ACC112 (cell line): ENCODE measurements around the gene PCSK7.

Experiments
- H2AFZ ChIP-seq: fragments of 200-600 bp; sonication (generic); one replicate; pipeline ENCODE4 v1.6.0; 2017; ENCODE audit warnings: antibody characterized with exemption, low read length; ENCODE audit not compliant: unreplicated experiment
- H3K27ac ChIP-seq: fragments of 200-600 bp; sonication (generic); 2 replicates; pipeline ENCODE4 v1.5.1; 2014; ENCODE audit warnings: low read depth, mild to moderate bottlenecking, antibody characterized with exemption, low read length, moderate library complexity
- H3K27me3 ChIP-seq: fragments of 200-600 bp; sonication (generic); 2 replicates; pipeline ENCODE4 v1.6.1; 2014; ENCODE audit warnings: mild to moderate bottlenecking, antibody characterized with exemption, low read length, moderate library complexity, mixed read lengths; ENCODE audit not compliant: insufficient read depth
- H3K36me3 ChIP-seq: fragments of 200-600 bp; sonication (generic); 2 replicates; pipeline ENCODE4 v1.6.1; 2016; ENCODE audit warnings: mild to moderate bottlenecking, antibody characterized with exemption, low read length, moderate library complexity, mixed read lengths; ENCODE audit not compliant: insufficient read depth
- H3K4me1 ChIP-seq: fragments of 200-600 bp; sonication (generic); one replicate; pipeline ENCODE4 v1.6.1; 2016; ENCODE audit warnings: low read length, mixed read lengths; ENCODE audit not compliant: insufficient read depth, unreplicated experiment, control insufficient read depth
- H3K4me3 ChIP-seq: fragments of 200-600 bp; sonication (generic); 2 replicates; pipeline ENCODE4 v1.5.1; 2014; ENCODE audit warnings: mild to moderate bottlenecking, low read depth, low read length
- H3K79me2 ChIP-seq: fragments of 200-600 bp; sonication (generic); one replicate; pipeline ENCODE4 v1.6.0; 2016; ENCODE audit warnings: low read length; ENCODE audit not compliant: control insufficient read depth, unreplicated experiment, insufficient read depth

The PCSK7 gene

GRCh38 chr11:117197006-117197405 is 34.9 kb downstream of the PCSK7 start:
- peaks cover 38% of the 10 kb centered on the region for H3K4me1 ChIP-seq
- H3K27me3 ChIP-seq, result no peaks in the 10 kb centered on the region
- H2AFZ ChIP-seq, result no peak overlapping the region
- no peaks in the 10 kb centered on the region for H3K36me3 ChIP-seq
- H3K27ac ChIP-seq, result no peak overlapping the region
- no peak overlapping the region for H3K4me3 ChIP-seq
- peaks cover 29% of the 10 kb centered on the region for H3K79me2 ChIP-seq

- H3K36me3 ChIP-seq, result no peaks in the 10 kb centered on the region
- H3K27me3 ChIP-seq, result no peaks in the 10 kb centered on the region
- no peak overlapping the region for H3K27ac ChIP-seq
- peaks cover 18% of the 10 kb centered on the region for H3K79me2 ChIP-seq
- H3K4me3 ChIP-seq, result no peak overlapping the region
- no peak overlapping the region for H2AFZ ChIP-seq
- peaks cover 26% of the 10 kb centered on the region for H3K4me1 ChIP-seq
Measured at GRCh38 chr11:117195761-117196160, 36.1 kb downstream of the PCSK7 start.

GRCh38 chr11:117195258-117195657 is 36.6 kb downstream of the PCSK7 start:
- no peaks in the 10 kb centered on the region for H3K36me3 ChIP-seq
- no peak overlapping the region for H3K4me3 ChIP-seq
- H3K27ac ChIP-seq, result no peak overlapping the region
- peaks cover 21% of the 10 kb centered on the region for H3K4me1 ChIP-seq
- peaks cover 13% of the 10 kb centered on the region for H3K79me2 ChIP-seq
- no peaks in the 10 kb centered on the region for H3K27me3 ChIP-seq
- H2AFZ ChIP-seq, result no peak overlapping the region

- no peak overlapping the region for H3K27ac ChIP-seq
- no peak overlapping the region for H3K4me3 ChIP-seq
- H3K79me2 ChIP-seq, result peaks cover 6% of the 10 kb centered on the region
- H2AFZ ChIP-seq, result no peak overlapping the region
- H3K27me3 ChIP-seq, result no peaks in the 10 kb centered on the region
- peaks cover 11% of the 10 kb centered on the region for H3K4me1 ChIP-seq
- H3K36me3 ChIP-seq, result no peaks in the 10 kb centered on the region
Measured at GRCh38 chr11:117194267-117194666, 37.6 kb downstream of the PCSK7 start.

- H3K27me3 ChIP-seq, result no peaks in the 10 kb centered on the region
- H3K79me2 ChIP-seq, result peaks cover 1% of the 10 kb centered on the region
- H3K4me3 ChIP-seq, result no peak overlapping the region
- H3K4me1 ChIP-seq, result peaks cover 5% of the 10 kb centered on the region
- no peaks in the 10 kb centered on the region for H3K36me3 ChIP-seq
- H2AFZ ChIP-seq, result no peak overlapping the region
- H3K27ac ChIP-seq, result no peak overlapping the region
Measured at GRCh38 chr11:117193130-117194020, 38.5 kb downstream of the PCSK7 start.

GRCh38 chr11:117192401-117192875 is 39.4 kb downstream of the PCSK7 start:
- no peak overlapping the region for H3K27ac ChIP-seq

GRCh38 chr11:117191680-117192400 is 40.0 kb downstream of the PCSK7 start:
- Histone ChIP-seq H3K4me1 (no peaks in the 10 kb centered on the region), H3K36me3 (no peaks in the 10 kb centered on the region), H3K27ac (no peak overlapping the region), H3K4me3 (no peak overlapping the region), H3K79me2 (no peaks in the 10 kb centered on the region), H3K27me3 (no peaks in the 10 kb centered on the region), H2AFZ (no peak overlapping the region)

More at GRCh38 chr11:117192401-117192875, 39.4 kb downstream of the PCSK7 start:
- no peak overlapping the region for H3K4me3 ChIP-seq
- H2AFZ ChIP-seq, result no peak overlapping the region
- H3K4me1 ChIP-seq, result no peaks in the 10 kb centered on the region
- no peaks in the 10 kb centered on the region for H3K79me2 ChIP-seq
- no peaks in the 10 kb centered on the region for H3K36me3 ChIP-seq
- H3K27me3 ChIP-seq, result no peaks in the 10 kb centered on the region

- Histone ChIP-seq H2AFZ (no peak overlapping the region), H3K27me3 (no peaks in the 10 kb centered on the region), H3K4me1 (no peaks in the 10 kb centered on the region), H3K36me3 (no peaks in the 10 kb centered on the region), H3K79me2 (no peaks in the 10 kb centered on the region), H3K27ac (no peak overlapping the region), H3K4me3 (no peak overlapping the region)
Measured at GRCh38 chr11:117189941-117190544, 41.8 kb downstream of the PCSK7 start.

- H3K27me3 ChIP-seq, result no peaks in the 10 kb centered on the region
- H3K36me3 ChIP-seq, result no peaks in the 10 kb centered on the region
- H3K4me1 ChIP-seq, result no peaks in the 10 kb centered on the region
- no peaks in the 10 kb centered on the region for H3K79me2 ChIP-seq
- no peak overlapping the region for H3K27ac ChIP-seq
- H2AFZ ChIP-seq, result no peak overlapping the region
- no peak overlapping the region for H3K4me3 ChIP-seq
Measured at GRCh38 chr11:117189191-117189940, 42.5 kb downstream of the PCSK7 start.

- H3K36me3 ChIP-seq, result no peaks in the 10 kb centered on the region
Measured at GRCh38 chr11:117188620-117189081, 43.2 kb downstream of the PCSK7 start.

More at GRCh38 chr11:117188620-117189081, 43.2 kb downstream of the PCSK7 start:
- Histone ChIP-seq H3K27ac (no peak overlapping the region), H3K4me1 (no peaks in the 10 kb centered on the region), H2AFZ (no peak overlapping the region), H3K4me3 (no peak overlapping the region), H3K27me3 (no peaks in the 10 kb centered on the region), H3K79me2 (no peaks in the 10 kb centered on the region)
